GM21381 (cell line): ENCODE data around the gene SUMF2.
"Not testable (repeated sequence)": the region's sequence is repeated elsewhere in the genome, so short reads cannot be mapped to it uniquely, and the experiment has no call there.

Experiments
- ATAC-seq: cut with Tn5 transposase; IDR thresholded peaks from one replicate; pipeline ENCODE4 v1.9.1; 2021; ENCODE audit warnings: mild to moderate bottlenecking, moderate library complexity; ENCODE audit not compliant: unreplicated experiment

The SUMF2 gene

GRCh38 chr7:56053993-56054392 is 10.1 kb upstream of the SUMF2 start:
- no peak for ATAC-seq

GRCh38 chr7:56062382-56062781 is 1.7 kb upstream of the SUMF2 start:
- ATAC-seq = no peak

GRCh38 chr7:56063500-56063881 is 595 bp upstream of the SUMF2 start:
- no peak for ATAC-seq

- not testable (repeated sequence) for ATAC-seq
These were observed 2.3 kb downstream of the SUMF2 start for GRCh38 chr7:56066376-56066775.

GRCh38 chr7:56074371-56074791 is 10.3 kb downstream of the SUMF2 start:
- peak; percentile 91 for ATAC-seq

GRCh38 chr7:56077681-56078080 is 13.6 kb downstream of the SUMF2 start:
- ATAC-seq = no peak

- ATAC-seq = no peak
These were observed 14.1 kb downstream of the SUMF2 start for GRCh38 chr7:56078196-56078595.

GRCh38 chr7:56079450-56080185 is 15.5 kb downstream of the SUMF2 start:
- ATAC-seq = no peak

GRCh38 chr7:56080726-56081435 is 16.8 kb downstream of the SUMF2 start:
- not testable (repeated sequence) for ATAC-seq

GRCh38 chr7:56081626-56082340 is 17.7 kb downstream of the SUMF2 start:
- no peak for ATAC-seq

GRCh38 chr7:56083150-56083785 is 19.2 kb downstream of the SUMF2 start:
- no peak for ATAC-seq

- ATAC-seq = no peak
These were observed 22.7 kb downstream of the SUMF2 start for GRCh38 chr7:56086761-56087160.

GRCh38 chr7:56087445-56087844 is 23.4 kb downstream of the SUMF2 start:
- ATAC-seq = no peak

- ATAC-seq = no peak
These were observed 27.5 kb downstream of the SUMF2 start for GRCh38 chr7:56091591-56091990.

GRCh38 chr7:56092388-56092787 is 28.3 kb downstream of the SUMF2 start:
- not testable (repeated sequence) for ATAC-seq

- no peak for ATAC-seq
These were observed 28.9 kb downstream of the SUMF2 start, which contains the start of gene PHKG1 for GRCh38 chr7:56092789-56093531. TSS of gene PHKG1 (minus strand) at chr7:56092952. CDS start at chr7:56088941, 4,011 bp downstream.

- ATAC-seq = no peak
These were observed 33.6 kb downstream of the SUMF2 start for GRCh38 chr7:56097700-56098099.

- not testable (repeated sequence) for ATAC-seq
These were observed 34.3 kb downstream of the SUMF2 start for GRCh38 chr7:56098187-56099008.

- ATAC-seq = no peak
These were observed 35.6 kb downstream of the SUMF2 start for GRCh38 chr7:56099653-56100052.

- ATAC-seq = not testable (repeated sequence)
These were observed 40.1 kb downstream of the SUMF2 start for GRCh38 chr7:56104138-56104537.
